Mucosa of rectum (tissue), 2 donors: Measurements from ENCODE around the gene RPL3.

Experiments
- H3K27ac ChIP-seq, 2 donors: one replicate each; pipeline ENCODE4 v1.7.0; 2013; ENCODE audit warnings: inconsistent platforms in 2 of 2, low read depth in 2 of 2, low read length in 2 of 2
- H3K27me3 ChIP-seq, 2 donors: one replicate each; pipeline ENCODE4 v1.7.0; 2013; ENCODE audit warnings: low read length in 2 of 2; ENCODE audit not compliant: control insufficient read depth in 2 of 2, insufficient read depth in 2 of 2
- H3K36me3 ChIP-seq, 2 donors: one replicate each; pipeline ENCODE4 v1.7.0; 2013; ENCODE audit warnings: low read length in 2 of 2; ENCODE audit not compliant: control insufficient read depth in 2 of 2, insufficient read depth in 2 of 2
- H3K4me1 ChIP-seq, 2 donors: one replicate each; pipeline ENCODE4 v1.7.0; 2013; ENCODE audit warnings: low read length in 2 of 2, mild to moderate bottlenecking in 1 of 2; ENCODE audit not compliant: control insufficient read depth in 2 of 2, insufficient read depth in 2 of 2
- H3K4me3 ChIP-seq, 2 donors: one replicate each; pipeline ENCODE4 v1.7.0; 2013; ENCODE audit warnings: low read length in 2 of 2
- H3K9ac ChIP-seq, 2 donors: one replicate each; pipeline ENCODE4 v1.7.0; 2013; ENCODE audit warnings: low read length in 2 of 2, low read depth in 1 of 2, mild to moderate bottlenecking in 1 of 2
- H3K9me3 ChIP-seq, 2 donors: one replicate each; pipeline ENCODE4 v1.7.0; 2013; ENCODE audit warnings: low read length in 2 of 2; ENCODE audit not compliant: control insufficient read depth in 2 of 2
- donor health status: healthy.
- donor health status: Normal muscosa, but diverticular disease.

RPL3 gene

DNA sequence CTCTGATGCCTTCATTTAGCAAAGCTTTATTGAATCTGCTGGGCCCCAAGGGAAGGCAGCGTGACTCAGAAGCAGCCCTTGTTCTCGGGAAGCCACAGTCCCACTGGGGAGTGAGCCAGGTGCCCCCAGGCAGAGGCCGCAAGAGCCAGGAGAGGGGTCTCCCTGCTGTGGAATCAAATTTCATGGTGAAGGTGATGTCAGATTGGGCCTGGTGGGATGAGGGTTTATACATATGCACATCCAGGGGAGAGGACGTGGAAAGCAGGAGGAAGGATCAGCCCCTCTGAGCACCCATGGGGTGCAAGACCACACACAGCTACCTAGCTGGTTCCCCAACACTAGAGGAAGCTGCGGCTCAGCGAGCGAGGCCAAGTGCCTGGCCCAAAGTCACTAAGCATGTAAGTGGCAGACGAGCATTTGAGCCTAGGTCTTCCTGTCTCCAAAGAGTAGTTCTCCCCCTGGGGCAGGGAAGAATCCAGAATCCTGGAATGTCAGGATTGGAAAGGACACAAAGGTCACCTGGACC lies 32.3 kb upstream of the RPL3 start:
- Histone ChIP-seq H3K36me3 (no peaks in the 10 kb centered on the region), H3K9me3 (no peaks in the 10 kb centered on the region), H3K27ac (no peak overlapping the region), H3K4me1 (no peaks in the 10 kb centered on the region), H3K9ac (no peak overlapping the region), H3K27me3 (peaks cover 10 to 12% of the 10 kb centered on the region in 2 donors), H3K4me3 (no peak overlapping the region)

GRCh38 chr22:39350757-39351688 lies 31.6 kb upstream of the RPL3 start:
- no peaks in the 10 kb centered on the region for H3K9me3 ChIP-seq
- no peaks in the 10 kb centered on the region for H3K36me3 ChIP-seq
- H3K4me1 ChIP-seq, result no peaks in the 10 kb centered on the region
- H3K4me3 ChIP-seq, result peak overlapping the region in 1 of 2 donors; percentile 41
- peak overlapping the region in 1 of 2 donors; percentile 60 for H3K9ac ChIP-seq
- H3K27me3 ChIP-seq, result peaks cover 10 to 12% of the 10 kb centered on the region in 2 donors
- H3K27ac ChIP-seq, result no peak overlapping the region

GRCh38 chr22:39349967-39350726 lies 30.7 kb upstream of the RPL3 start, which contains the start of gene SYNGR1:
Gene SYNGR1 (plus strand): TSS chr22:39349991. CDS start chr22:39350011, 20 bp downstream.
- no peaks in the 10 kb centered on the region for H3K4me1 ChIP-seq
- H3K9ac ChIP-seq, result peak within 1 kb of the TSS in 1 of 2 donors; percentile 60
- H3K36me3 ChIP-seq, result no peaks in the 10 kb centered on the region
- no peak within 1 kb of the TSS for H3K27ac ChIP-seq
- H3K4me3 ChIP-seq, result peak within 1 kb of the TSS; percentile 59 to 67
- H3K27me3 ChIP-seq, result peaks cover 10 to 12% of the 10 kb centered on the region in 2 donors
- no peaks in the 10 kb centered on the region for H3K9me3 ChIP-seq

GRCh38 chr22:39349506-39349966 lies 30.1 kb upstream of the RPL3 start:
- Histone ChIP-seq H3K9me3 (no peaks in the 10 kb centered on the region), H3K4me3 (peak overlapping the region; percentile 59 to 67), H3K9ac (peak overlapping the region in 1 of 2 donors; percentile 12), H3K27ac (no peak overlapping the region), H3K27me3 (peaks cover 10 to 12% of the 10 kb centered on the region in 2 donors), H3K4me1 (no peaks in the 10 kb centered on the region), H3K36me3 (no peaks in the 10 kb centered on the region)

DNA sequence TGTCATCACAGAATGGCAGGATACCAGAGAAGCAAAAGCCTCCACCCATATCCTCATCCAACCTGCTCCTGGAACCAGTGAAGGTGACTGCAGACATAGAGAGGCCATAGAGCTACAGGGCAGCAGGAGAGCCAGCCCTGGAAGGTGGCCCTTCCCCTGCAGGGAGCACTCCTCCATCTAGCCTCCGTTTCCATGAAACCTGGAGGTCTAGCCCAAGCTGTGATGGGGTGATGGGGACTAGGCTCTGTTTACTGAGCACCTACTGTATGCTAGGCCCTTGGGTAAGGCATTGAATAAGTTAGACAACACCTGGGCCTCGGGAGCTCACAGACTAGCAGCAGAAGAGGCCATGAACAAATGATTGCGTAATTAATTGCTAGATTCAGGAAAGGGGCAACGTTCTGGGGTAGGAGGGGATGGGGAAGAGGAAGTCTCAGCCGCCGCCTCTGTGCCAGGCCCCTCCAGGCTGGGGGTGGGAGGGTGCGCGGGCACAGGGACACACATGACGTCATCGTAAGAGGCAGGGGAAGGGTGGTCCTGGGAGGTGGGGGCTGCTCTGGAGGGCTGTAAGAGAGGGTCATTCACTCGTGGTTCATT lies 29.6 kb upstream of the RPL3 start:
- Histone ChIP-seq H3K27ac (no peak overlapping the region), H3K27me3 (peaks cover 10 to 12% of the 10 kb centered on the region in 2 donors), H3K4me1 (no peaks in the 10 kb centered on the region), H3K9ac (peak overlapping the region in 1 of 2 donors; percentile 12), H3K36me3 (no peaks in the 10 kb centered on the region), H3K9me3 (no peaks in the 10 kb centered on the region), H3K4me3 (peak overlapping the region; percentile 51 to 67)

GRCh38 chr22:39345231-39345630 lies 25.8 kb upstream of the RPL3 start:
- H3K36me3 ChIP-seq, result no peaks in the 10 kb centered on the region
- H3K27ac ChIP-seq, result no peak overlapping the region
- H3K9ac ChIP-seq, result no peak overlapping the region
- peaks cover 0 to 7% of the 10 kb centered on the region in 2 donors for H3K27me3 ChIP-seq
- no peak overlapping the region for H3K4me3 ChIP-seq
- H3K9me3 ChIP-seq, result no peaks in the 10 kb centered on the region
- no peaks in the 10 kb centered on the region for H3K4me1 ChIP-seq

- H3K9ac ChIP-seq, result no peak overlapping the region
These were observed 24.6 kb upstream of the RPL3 start for GRCh38 chr22:39344046-39344390.

DNA sequence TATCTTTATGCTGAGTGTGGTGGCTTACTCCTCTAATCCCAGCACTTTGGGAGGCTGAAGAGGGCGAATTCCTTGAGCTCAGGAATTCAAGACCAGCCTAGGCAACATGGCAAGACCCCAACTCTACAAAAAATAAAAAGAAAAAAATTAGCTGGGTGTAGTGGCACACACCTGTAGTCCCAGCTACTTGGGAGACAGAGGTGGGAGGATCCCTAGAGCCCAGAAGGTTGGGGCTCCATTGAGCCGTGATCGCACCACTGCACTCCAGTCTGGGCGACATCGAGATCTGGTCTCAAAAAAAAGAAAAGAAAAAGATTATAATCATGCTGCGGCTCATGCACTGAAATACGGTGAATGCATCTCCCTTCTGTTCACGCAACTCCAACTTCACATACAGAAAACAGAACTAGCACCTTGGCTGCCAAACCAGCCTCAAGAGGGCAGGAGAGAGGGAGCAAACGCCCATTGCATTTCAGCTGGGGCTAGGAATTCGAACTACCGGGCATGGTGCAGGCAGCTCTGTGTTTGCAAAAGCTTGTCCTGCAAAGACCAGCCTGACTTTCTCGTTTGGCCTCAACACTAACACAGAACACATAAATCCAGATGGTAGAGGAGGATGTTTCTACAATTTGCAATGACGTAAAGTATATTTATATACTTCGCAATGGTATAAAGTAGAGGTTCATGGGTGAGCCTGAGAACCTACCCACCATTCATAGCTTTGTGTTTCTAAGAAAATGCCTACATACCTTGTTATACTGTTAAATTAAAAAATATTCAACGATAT lies 24.0 kb upstream of the RPL3 start:
- no peak overlapping the region for H3K4me3 ChIP-seq
- H3K36me3 ChIP-seq, result no peaks in the 10 kb centered on the region
- H3K27me3 ChIP-seq, result no peaks in the 10 kb centered on the region
- H3K9ac ChIP-seq, result no peak overlapping the region
- H3K4me1 ChIP-seq, result no peaks in the 10 kb centered on the region
- H3K9me3 ChIP-seq, result no peaks in the 10 kb centered on the region
- H3K27ac ChIP-seq, result no peak overlapping the region

More at GRCh38 chr22:39344046-39344390, 24.6 kb upstream of the RPL3 start:
- no peak overlapping the region for H3K27ac ChIP-seq
- no peaks in the 10 kb centered on the region for H3K9me3 ChIP-seq
- H3K27me3 ChIP-seq, result peaks cover 0 to 4% of the 10 kb centered on the region in 2 donors
- no peaks in the 10 kb centered on the region for H3K36me3 ChIP-seq
- no peak overlapping the region for H3K4me3 ChIP-seq
- H3K4me1 ChIP-seq, result no peaks in the 10 kb centered on the region

DNA sequence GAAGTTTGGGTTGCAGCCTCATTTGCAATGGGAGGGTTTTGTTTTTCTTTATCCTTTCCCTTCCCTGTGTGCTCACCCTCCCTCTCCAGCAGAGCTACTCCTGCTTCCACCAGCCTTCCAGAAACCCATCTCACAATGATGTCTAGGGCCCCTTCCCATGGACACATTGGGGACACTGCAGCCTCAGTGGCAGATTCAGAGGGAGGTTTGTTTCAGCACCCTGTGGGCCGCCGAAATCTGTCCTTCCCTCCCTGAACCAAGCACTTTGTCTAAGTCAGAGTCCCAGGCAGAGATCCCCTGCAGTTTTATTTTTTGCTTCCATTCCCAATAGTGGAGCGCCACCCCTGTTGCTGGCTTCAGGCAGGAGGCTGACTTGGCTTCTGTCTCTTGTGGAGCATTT lies 21.8 kb upstream of the RPL3 start:
- H3K9ac ChIP-seq, result no peak overlapping the region
- no peaks in the 10 kb centered on the region for H3K36me3 ChIP-seq
- H3K27me3 ChIP-seq, result no peaks in the 10 kb centered on the region
- no peaks in the 10 kb centered on the region for H3K4me1 ChIP-seq
- no peaks in the 10 kb centered on the region for H3K9me3 ChIP-seq
- no peak overlapping the region for H3K4me3 ChIP-seq
- no peak overlapping the region for H3K27ac ChIP-seq
